Heart left ventricle (tissue), 16 donors: ENCODE data around the gene HNRNPL. TPM values are rescaled to one million over a fixed set of nuclear protein-coding genes. Genes with fewer than 3 reads are reported as not detected.

Experiments
- ATAC-seq, 4 donors: fragments of 200-7000 bp; cut with Tn5 transposase; one replicate each; pipeline ENCODE4 v1.9.1; 2020 to 2022; ENCODE audit warnings: moderate library complexity in 4 of 4, mild to moderate bottlenecking in 3 of 4, moderate number of reproducible peaks in 1 of 4
- DNase-seq, 5 donors: peaks; one replicate each; pipeline ENCODE4 v3.0.0-alpha.2; 2020
- H3K27ac ChIP-seq, 12 donors: fragments of 200-600 bp; sonication (generic) in 4 of 12; one replicate each; pipeline versions ENCODE4 v1.5.0 to v1.8.0; 2016 to 2022; ENCODE audit warnings: mild to moderate bottlenecking in 2 of 12
- H3K27me3 ChIP-seq, 9 donors: fragments of 200-600 bp; sonication (generic) in 2 of 9; one replicate each; pipeline versions ENCODE4 v1.5.1 to v1.8.0; 2016 to 2022; ENCODE audit warnings: mild to moderate bottlenecking in 3 of 9
- H3K36me3 ChIP-seq, 9 donors: fragments of 200-600 bp; sonication (generic) in 2 of 9; one replicate each; pipeline versions ENCODE4 v1.5.0 to v1.8.0; 2018 to 2022; ENCODE audit warnings: mild to moderate bottlenecking in 2 of 9
- H3K4me1 ChIP-seq, 12 donors: fragments of 200-600 bp; sonication (generic) in 4 of 12; one replicate each; pipeline versions ENCODE4 v1.5.0 to v1.8.0; 2016 to 2022; ENCODE audit warnings: mild to moderate bottlenecking in 3 of 12
- H3K4me3 ChIP-seq, 12 donors: fragments of 200-600 bp; sonication (generic) in 4 of 12; one replicate each; pipeline versions ENCODE4 v1.5.0 to v1.8.0; 2017 to 2022; ENCODE audit warnings: mild to moderate bottlenecking in 9 of 12, moderate library complexity in 4 of 12
- H3K9me3 ChIP-seq, 12 donors: fragments of 200-600 bp; sonication (generic) in 4 of 12; one replicate each; pipeline versions ENCODE4 v1.5.0 to v1.8.0; 2016 to 2022; ENCODE audit warnings: mild to moderate bottlenecking in 1 of 12
- POLR2A ChIP-seq, 2 donors: fragments of 450-650 bp; IDR thresholded peaks; one replicate each; pipeline ENCODE4 v1.6.1; 2017; ENCODE audit warnings: antibody characterized with exemption in 2 of 2, mild to moderate bottlenecking in 2 of 2, moderate library complexity in 2 of 2
- WGBS, 4 donors: extraction: QIAGEN DNeasy Blood & Tissue Kit in 2 of 4; methylation state at CpG; one replicate each; pipeline versions ENCODE4 v1.1.5 to v1.1.7; 2013 to 2018; 5-methylcytosine and 5-hydroxymethylcytosine counted together
- intact Hi-C, 10 donors: fragments of 100-400 bp; cut with DNase I; formaldehyde crosslinking; loops; one replicate each; pipeline versions ENCODE4 v1.11.1 to v1.14.2; 2022
- polyA plus RNA-seq, 2 donors: library from polyadenylated mRNA; stranded (reverse); fragments of 200-250 nt; gene quantifications; one replicate each; pipeline ENCODE4 v1.2.3, GENCODE V29; 2013
- total RNA-seq, 9 donors: library from RNA; depleted of rRNA in 2 of 9; stranded (reverse); fragments of >200 nt in 2 of 9; fragmentation: NEBNext Ultra II Directional in 3 of 9; extraction: Animal tissue kit (Norgen Biotek cat#: 25700) in 3 of 9; gene quantifications; one replicate each; pipeline versions ENCODE4 v1.1.0 to v1.2.4, GENCODE V29; 2016 to 2023
- TF ChIP-seq, protein P1 (sequence below), 12 donors: fragments of 200-600 bp; sonication (generic) in 4 of 12; IDR thresholded peaks; one replicate each; pipeline versions ENCODE4 v1.5.0 to v1.8.0; 2018 to 2022; ENCODE audit warnings: antibody characterized with exemption in 12 of 12, mild to moderate bottlenecking in 5 of 12
- donor health status: ischemic (EF 13 %, LVEDD 7.1; RV severe dilation, severe dysfunction).
- donor health status: healthy with polysubstance abuse.
- donor health status: DM: no; HTN: yes; CAD: no.
- donor health status: DM: no; HTN: no; CAD: no.
- donor health status: ischemic (EF 25% LVEDD 6.9; RV normal size, moderate dysfunction).
- donor health status: ischemic (EF 25% LVEDD 5.7; RV mildly dilated, moderate dysfunction).
- donor health status: healthy.
- donor health status: DM: yes; HTN: yes; CAD: no.
- donor health status: ischemic (EF 35%, LVEDD 5.7; RV mildly dilated, moderate dysfunction).
- donor health status: nonischemic (EF 11% LVEDD 7.7; RV severe dilation, severe dysfunction).
- donor health status: DM: yes; HTN: yes; CAD: no.
- donor health status: PGD.
- donor health status: ischemic (EF 29% LVEDD 5.4; RV normal size, mild dysfunction).
- donor health status: nonischemic (EF 23%, LVEDD 6.1; RV moderate dilation, normal function).

Gene HNRNPL
- total and polyA plus RNA-seq, 11 donors: 93.6 to 256 (median 149) TPM

DNA sequence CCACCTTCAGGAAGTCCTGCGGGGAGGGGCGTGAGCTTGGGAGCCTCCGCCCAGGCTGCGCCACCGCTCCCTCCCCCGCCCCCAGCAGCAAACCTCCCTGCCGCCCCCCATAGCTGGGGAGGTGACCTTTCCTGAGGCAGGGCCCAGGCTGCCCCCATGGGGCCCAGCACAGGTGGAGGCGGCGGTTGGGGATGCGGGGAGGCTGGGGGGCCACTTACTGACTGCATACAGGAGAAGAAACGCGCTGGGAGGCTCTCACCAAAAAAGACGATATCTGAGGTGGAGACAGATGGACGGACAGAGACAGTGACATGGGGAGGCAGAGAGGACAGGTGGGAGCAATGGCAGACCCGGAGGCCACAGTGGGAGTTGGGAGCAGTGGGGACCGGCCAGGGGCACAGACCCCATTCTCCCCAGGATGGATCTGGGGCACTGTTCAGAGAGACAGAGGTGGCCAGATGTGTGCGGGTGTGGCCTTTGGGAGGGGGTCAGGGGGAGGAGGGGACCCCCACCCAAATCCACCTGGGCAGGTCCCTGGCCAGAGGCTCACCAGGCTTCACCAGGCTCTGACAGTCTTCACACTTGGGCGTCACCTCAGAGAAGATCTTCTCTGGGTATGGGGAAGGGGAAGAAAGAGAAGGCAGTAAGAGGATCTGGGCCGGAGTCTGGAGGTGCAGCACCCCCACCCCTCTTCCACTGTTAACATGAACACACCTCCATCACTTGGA is 31.3 kb upstream of the HNRNPL start:
- peak in 1 of 5 donors; percentile 18 for DNase-seq
- H3K36me3 ChIP-seq: peaks cover 0 to 48% (median 41%) of the 10 kb centered on the region in 9 donors
- H3K27me3 ChIP-seq: no peaks in the 10 kb centered on the region
- no peaks in the 10 kb centered on the region for H3K9me3 ChIP-seq
- TF ChIP-seq, protein P1, sequence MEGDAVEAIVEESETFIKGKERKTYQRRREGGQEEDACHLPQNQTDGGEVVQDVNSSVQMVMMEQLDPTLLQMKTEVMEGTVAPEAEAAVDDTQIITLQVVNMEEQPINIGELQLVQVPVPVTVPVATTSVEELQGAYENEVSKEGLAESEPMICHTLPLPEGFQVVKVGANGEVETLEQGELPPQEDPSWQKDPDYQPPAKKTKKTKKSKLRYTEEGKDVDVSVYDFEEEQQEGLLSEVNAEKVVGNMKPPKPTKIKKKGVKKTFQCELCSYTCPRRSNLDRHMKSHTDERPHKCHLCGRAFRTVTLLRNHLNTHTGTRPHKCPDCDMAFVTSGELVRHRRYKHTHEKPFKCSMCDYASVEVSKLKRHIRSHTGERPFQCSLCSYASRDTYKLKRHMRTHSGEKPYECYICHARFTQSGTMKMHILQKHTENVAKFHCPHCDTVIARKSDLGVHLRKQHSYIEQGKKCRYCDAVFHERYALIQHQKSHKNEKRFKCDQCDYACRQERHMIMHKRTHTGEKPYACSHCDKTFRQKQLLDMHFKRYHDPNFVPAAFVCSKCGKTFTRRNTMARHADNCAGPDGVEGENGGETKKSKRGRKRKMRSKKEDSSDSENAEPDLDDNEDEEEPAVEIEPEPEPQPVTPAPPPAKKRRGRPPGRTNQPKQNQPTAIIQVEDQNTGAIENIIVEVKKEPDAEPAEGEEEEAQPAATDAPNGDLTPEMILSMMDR (IDR thresholded peaks at IDR 0.05): no peak
- H3K27ac ChIP-seq: no peak overlapping the region
- intact Hi-C loops: no loop called here
- ATAC-seq: no peak
- no peak overlapping the region for H3K4me3 ChIP-seq
- 88 to 95% (median 95%) methylated on average over 15 to 19 of the region's 19 CpGs for WGBS, 4 donors
- peaks cover 0 to 22% (median 10%) of the 10 kb centered on the region in 12 donors for H3K4me1 ChIP-seq

GRCh38 chr19:38880076-38880881 is 30.5 kb upstream of the HNRNPL start:
- TF ChIP-seq, protein P1 (IDR thresholded peaks at IDR 0.05): no peak
- Histone ChIP-seq H3K4me3 (no peak overlapping the region), H3K4me1 (peaks cover 0 to 22% (median 10%) of the 10 kb centered on the region in 12 donors), H3K27ac (no peak overlapping the region), H3K27me3 (no peaks in the 10 kb centered on the region), H3K36me3 (peaks cover 0 to 48% (median 41%) of the 10 kb centered on the region in 9 donors), H3K9me3 (no peaks in the 10 kb centered on the region)
- WGBS, 4 donors: 87 to 97% (median 94%) methylated on average over 16 to 19 of the region's 19 CpGs
- intact Hi-C loops: no loop called here
- DNase-seq (peak in 1 of 5 donors; percentile 17), ATAC-seq (no peak)

- peaks cover 0 to 22% (median 10%) of the 10 kb centered on the region in 12 donors for H3K4me1 ChIP-seq
- H3K4me3 ChIP-seq: no peak overlapping the region
- H3K9me3 ChIP-seq: no peaks in the 10 kb centered on the region
- DNase-seq: peak in 2 of 5 donors; percentile 14 to 51
- intact Hi-C loops: no loop called here
- peaks cover 0 to 48% (median 41%) of the 10 kb centered on the region in 9 donors for H3K36me3 ChIP-seq
- no peak overlapping the region for H3K27ac ChIP-seq
- no peaks in the 10 kb centered on the region for H3K27me3 ChIP-seq
- no peak for ATAC-seq
- no peak for TF ChIP-seq POLR2A (IDR thresholded peaks at IDR 0.05)
- TF ChIP-seq, protein P1 (IDR thresholded peaks at IDR 0.05): no peak
- WGBS, 4 donors: 92 to 93% (median 93%) methylated on average over 11 of the region's 11 CpGs
These were observed 29.6 kb upstream of the HNRNPL start for GRCh38 chr19:38879400-38879751.
